ENCODE data around the gene SLC27A2. TPM values are rescaled to one million over a fixed set of nuclear protein-coding genes. Genes with fewer than 3 reads are reported as not detected.

Gene SLC27A2
- total RNA-seq, 1 donor from 2014 or later = 0.51 TPM

- Mint-ChIP-seq H3K27ac (ENCODE audit: unreplicated experiment) (no peak overlapping the region), H3K4me3 (ENCODE audit: unreplicated experiment) (no peak overlapping the region), H3K27me3 (ENCODE audit: unreplicated experiment) (no peaks in the 10 kb centered on the region), H3K4me1 (ENCODE audit: unreplicated experiment) (no peaks in the 10 kb centered on the region), H3K36me3 (ENCODE audit: low read depth, unreplicated experiment) (no peaks in the 10 kb centered on the region), H3K9me3 (ENCODE audit: unreplicated experiment) (no peaks in the 10 kb centered on the region)
- DNase-seq (ENCODE audit: low spot score) = no peak
- TF ChIP-seq CTCF (IDR thresholded peaks at IDR 0.05; ENCODE audit: unreplicated experiment) = no peak
Observed at GRCh38 chr15:50247819-50248655, 66.0 kb downstream of the SLC27A2 start.

DNA sequence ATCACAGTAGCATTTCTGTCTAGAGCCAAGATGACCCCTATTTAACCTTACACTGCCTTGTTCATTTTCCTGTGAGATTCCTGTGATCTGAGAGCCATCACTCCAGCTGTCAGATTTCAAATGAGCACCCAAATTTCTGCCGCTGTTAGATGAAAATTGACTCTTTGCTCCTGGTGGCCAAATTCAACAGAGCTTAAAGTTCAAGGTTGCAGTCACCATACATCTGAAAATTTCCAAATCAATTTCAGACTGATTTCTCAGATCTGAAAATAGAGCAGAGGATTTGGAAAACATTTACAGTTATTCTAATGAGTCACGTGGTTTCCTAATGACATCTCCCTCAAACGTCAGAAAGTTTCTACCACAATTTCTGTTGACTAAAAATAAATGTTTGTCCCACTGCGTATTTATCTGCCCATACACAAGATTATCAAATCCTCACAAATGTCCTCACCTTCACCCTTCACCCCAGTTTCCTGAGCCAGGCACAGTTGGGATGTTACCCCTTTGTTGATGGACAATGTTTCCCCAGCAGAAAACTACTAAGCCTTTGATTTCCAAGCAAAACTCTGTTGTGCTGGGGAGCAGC lies 67.1 kb downstream of the SLC27A2 start:
- H3K27me3 Mint-ChIP-seq (ENCODE audit: unreplicated experiment) = no peaks in the 10 kb centered on the region
- H3K4me3 Mint-ChIP-seq (ENCODE audit: unreplicated experiment) = no peak overlapping the region
- no peaks in the 10 kb centered on the region for H3K36me3 Mint-ChIP-seq (ENCODE audit: low read depth, unreplicated experiment)
- no peaks in the 10 kb centered on the region for H3K9me3 Mint-ChIP-seq (ENCODE audit: unreplicated experiment)
- TF ChIP-seq CTCF (IDR thresholded peaks at IDR 0.05; ENCODE audit: unreplicated experiment) = no peak
- H3K4me1 Mint-ChIP-seq (ENCODE audit: unreplicated experiment) = no peaks in the 10 kb centered on the region
- DNase-seq (ENCODE audit: low spot score) = no peak
- no peak overlapping the region for H3K27ac Mint-ChIP-seq (ENCODE audit: unreplicated experiment)

GRCh38 chr15:50249704-50250103 lies 67.7 kb downstream of the SLC27A2 start:
- no peaks in the 10 kb centered on the region for H3K36me3 Mint-ChIP-seq (ENCODE audit: low read depth, unreplicated experiment)

GRCh38 chr15:50250760-50251394 lies 68.9 kb downstream of the SLC27A2 start:
- DNase-seq (ENCODE audit: low spot score) = no peak
- Mint-ChIP-seq H3K27me3 (ENCODE audit: unreplicated experiment) (no peaks in the 10 kb centered on the region), H3K4me3 (ENCODE audit: unreplicated experiment) (no peak overlapping the region)

More at GRCh38 chr15:50249704-50250103, 67.7 kb downstream of the SLC27A2 start:
- no peak for DNase-seq (ENCODE audit: low spot score)
- Mint-ChIP-seq H3K9me3 (ENCODE audit: unreplicated experiment) (no peaks in the 10 kb centered on the region), H3K27me3 (ENCODE audit: unreplicated experiment) (no peaks in the 10 kb centered on the region), H3K4me1 (ENCODE audit: unreplicated experiment) (no peaks in the 10 kb centered on the region), H3K4me3 (ENCODE audit: unreplicated experiment) (no peak overlapping the region), H3K27ac (ENCODE audit: unreplicated experiment) (no peak overlapping the region)
- TF ChIP-seq CTCF (IDR thresholded peaks at IDR 0.05; ENCODE audit: unreplicated experiment) = no peak

More at GRCh38 chr15:50250760-50251394, 68.9 kb downstream of the SLC27A2 start:
- TF ChIP-seq CTCF (IDR thresholded peaks at IDR 0.05; ENCODE audit: unreplicated experiment) = no peak
- Mint-ChIP-seq H3K9me3 (ENCODE audit: unreplicated experiment) (no peaks in the 10 kb centered on the region), H3K27ac (ENCODE audit: unreplicated experiment) (no peak overlapping the region), H3K36me3 (ENCODE audit: low read depth, unreplicated experiment) (no peaks in the 10 kb centered on the region), H3K4me1 (ENCODE audit: unreplicated experiment) (no peaks in the 10 kb centered on the region)

Data from endothelial cell (in vitro differentiated cells).